Superior temporal gyrus (tissue), 1 donor: Measurements from ENCODE around the gene TXLNA.
"Not testable (repeated sequence)": the region's sequence is repeated elsewhere in the genome, so short reads cannot be mapped to it uniquely, and the experiment has no call there.

Experiments
- DNase-seq: peaks from one replicate; pipeline ENCODE4 v3.0.0-alpha.2; 2016; ENCODE audit errors: extremely low spot score

Gene TXLNA

DNA sequence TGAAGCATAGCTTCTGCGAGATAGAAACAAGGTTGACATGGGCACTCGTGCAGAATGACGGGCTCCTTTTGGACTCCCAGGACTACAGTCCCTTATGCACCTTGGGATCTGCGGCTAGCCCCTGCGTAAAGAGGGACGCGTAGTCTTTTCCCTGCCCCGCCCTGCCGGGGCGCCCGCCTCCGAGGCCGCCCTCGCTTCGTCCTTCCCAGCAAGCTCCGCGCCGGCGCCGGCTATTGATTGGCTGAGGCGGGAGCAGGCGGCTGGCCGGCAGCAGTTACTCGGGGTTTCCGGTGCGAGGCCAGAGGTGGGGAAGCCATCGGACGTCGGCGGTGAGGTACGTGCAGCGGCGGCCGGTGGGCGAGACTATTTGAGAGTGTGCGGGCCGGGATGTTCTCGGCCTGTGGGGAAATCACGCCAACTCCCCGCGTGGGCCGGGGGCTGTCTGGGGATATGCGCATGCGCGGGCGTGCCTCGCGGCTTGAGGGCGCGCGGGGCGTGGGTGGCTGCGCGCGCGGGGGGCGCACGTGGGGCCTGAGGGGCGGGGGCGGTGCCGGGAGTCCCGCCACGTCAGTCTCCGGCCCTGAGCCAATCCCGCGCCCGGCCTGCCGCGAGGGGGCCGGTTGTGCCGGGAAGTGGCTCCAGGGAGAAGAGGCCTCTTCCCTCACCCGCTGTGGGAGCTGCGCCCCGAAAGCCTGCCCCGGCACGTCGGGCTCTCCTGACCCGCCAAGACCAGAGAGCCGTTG is at the start of gene TXLNA:
TSS of gene TXLNA (plus strand) at position 233 of the 743 bp plus-strand sequence. CDS start 671 bp downstream, outside the sequence.
- DNase-seq, result peak; percentile 93

DNA sequence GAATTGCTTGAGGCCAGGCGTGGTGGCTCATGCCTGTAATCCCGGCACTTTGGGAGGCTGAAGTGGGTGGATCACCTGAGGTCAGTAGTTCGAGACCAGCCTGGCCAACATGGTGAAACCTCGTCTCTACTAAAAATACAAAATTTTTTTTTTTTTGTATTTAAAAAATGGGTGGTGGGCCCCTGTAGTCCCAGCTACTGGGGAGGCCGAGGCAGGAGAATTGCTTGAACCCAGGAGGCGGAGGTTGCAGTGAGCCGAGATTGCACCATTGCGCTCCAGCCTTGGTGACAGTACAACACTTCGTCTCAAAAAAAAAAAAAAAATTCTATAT is 45.6 kb upstream of the TXLNA start:
- not testable (repeated sequence) for DNase-seq

DNA sequence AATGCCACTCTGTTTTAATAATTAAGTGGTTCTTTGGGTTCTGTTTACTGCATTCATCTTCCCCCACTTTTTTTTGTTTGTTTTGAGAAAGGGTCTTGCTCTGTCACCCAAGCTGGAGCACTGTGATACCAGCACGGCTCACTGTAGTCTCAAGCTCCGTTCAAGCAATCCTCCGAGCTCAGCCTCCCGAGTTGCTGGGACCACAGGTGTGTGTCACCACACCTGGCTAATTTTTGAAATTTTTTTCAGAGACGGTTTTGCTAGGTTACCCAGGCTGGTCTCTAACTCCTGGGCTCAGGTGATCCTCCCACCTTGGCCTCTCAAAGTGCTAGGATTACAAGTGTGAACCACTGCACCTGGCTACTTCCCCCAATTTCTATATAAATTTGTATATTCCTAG is 42.4 kb upstream of the TXLNA start:
- no peak for DNase-seq

DNA sequence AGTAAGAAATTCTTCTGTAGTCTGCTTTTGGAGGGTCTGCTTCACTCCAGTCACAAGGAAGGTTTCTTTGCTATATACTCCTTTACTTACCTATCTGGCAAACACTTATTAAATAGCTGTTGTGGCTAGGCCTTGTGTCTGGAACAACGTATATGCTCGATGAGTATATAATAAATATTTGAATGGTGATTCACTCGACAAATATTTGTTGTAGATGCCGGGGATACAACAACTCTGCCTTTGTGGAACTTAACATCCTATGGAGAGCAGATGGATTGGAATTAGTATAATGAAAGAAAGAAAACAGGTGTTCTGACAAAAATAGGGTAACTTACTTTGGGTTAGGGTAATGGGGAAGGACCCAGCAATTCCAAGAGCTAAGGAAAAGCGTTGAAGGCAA is 40.5 kb upstream of the TXLNA start:
- no peak for DNase-seq

DNA sequence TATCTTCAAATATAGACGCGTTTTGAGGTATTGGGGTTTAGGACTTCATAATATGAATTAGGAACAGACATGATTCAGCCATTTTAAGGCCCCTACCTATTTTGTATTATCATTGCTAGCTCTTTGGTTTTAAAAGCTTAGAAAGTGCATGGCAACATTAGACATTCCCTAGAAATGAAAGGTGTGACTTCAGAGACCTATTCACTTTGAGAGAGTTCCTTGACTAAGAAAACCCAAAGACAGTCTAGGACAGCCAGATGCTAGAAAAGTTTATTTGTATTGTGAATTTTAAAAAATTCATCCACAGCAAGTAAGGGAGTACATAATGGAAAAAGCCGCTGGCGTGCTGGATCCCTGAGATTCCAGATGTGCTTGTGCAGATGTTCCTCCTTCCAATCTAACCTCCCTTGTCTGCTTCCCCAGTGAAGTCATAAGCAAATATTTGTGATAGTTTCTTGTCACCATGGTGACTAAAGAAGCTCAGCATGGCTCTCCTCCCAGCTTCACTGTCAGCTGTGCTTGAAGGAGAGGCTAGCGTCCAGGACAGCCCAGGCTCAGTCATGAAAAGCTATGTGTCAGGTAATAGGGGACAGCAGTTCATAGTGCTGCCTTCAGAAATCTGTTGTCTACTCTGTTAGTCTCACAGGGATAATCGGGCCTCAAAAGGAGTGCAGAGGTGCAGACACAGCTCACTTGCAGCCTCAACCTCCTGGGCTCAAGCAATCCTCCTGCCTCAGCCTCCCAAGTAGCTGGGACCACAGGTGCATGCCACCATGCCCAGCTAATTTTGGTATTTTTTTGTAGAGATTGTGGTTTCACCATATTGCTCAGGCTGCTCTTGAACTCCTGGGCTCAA is 36.8 kb upstream of the TXLNA start:
- no peak for DNase-seq

DNA sequence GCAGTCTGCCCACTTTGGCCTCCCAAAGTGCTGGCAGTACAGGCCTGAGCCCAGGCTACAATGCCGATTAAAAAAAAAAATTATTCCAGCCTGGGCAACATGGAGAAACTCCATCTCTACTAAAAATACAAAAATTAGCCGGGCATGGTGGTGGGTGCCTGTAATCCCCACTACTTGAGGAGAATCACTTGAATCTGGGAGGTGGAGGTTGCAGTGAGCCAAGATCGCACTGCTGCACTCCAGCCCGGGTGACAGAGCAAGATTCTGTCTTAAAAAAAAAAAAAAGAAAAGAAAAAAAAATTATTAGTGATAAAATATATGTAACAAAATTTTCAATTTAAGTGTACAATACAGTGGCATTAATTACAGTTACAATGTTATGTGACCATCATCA is 36.2 kb upstream of the TXLNA start:
- not testable (repeated sequence) for DNase-seq

DNA sequence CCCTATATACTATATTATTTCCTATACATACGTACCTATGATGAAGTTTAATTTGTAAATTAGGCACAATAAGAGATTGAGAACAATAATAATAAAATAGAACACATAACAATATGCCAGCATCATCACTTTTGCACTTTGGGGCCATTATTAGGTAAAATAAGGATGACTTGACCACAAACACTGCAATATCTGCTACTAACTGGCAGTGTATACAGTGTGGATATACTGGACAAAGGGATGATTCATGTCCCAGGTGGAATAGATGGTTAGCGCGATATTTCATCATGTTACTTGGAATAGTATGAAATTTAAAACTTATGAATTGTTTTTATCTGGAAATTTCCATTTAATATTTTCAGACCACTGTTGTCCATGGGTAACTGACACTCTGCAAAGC is 35.4 kb upstream of the TXLNA start:
- DNase-seq, result no peak

DNA sequence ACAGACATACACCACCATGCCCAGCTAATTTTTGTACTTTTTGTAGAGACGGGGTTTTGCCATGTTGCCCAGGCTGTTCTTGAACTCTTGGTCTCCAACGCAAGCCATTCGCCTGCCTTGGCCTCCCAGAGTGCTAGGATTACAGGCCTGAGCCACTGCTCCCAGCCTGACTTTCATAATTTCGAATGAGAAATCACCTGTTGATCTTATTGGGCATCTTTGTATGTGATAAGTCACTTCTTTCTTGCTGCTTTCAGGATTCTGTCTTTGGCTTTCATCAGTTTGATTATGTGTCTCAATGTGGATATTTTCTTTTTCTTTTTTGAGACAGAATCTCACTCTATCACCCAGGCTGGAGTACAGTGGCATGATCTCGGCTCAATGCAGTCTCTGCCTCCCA is 31.7 kb upstream of the TXLNA start:
- DNase-seq, result not testable (repeated sequence)

DNA sequence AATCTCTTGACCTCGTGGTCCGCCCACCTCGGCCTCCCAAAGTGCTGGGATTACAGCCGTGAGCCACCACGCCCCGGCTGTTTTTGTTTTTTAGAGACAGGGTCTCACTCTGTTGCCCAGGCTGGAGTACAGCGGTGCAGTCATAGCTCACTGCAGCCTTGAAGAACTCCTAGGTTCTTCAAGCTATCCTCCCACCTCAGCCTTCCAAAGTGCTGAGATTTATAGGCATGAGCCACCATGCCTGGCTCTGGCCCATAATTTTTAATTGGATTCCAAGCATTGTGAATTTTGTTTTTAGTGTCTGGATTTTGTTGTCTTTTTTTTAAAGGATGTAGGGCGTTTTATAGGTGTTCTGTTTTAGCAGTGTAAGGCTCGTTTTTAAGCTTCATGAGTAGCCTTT is 28.6 kb upstream of the TXLNA start:
- DNase-seq, result no peak

DNA sequence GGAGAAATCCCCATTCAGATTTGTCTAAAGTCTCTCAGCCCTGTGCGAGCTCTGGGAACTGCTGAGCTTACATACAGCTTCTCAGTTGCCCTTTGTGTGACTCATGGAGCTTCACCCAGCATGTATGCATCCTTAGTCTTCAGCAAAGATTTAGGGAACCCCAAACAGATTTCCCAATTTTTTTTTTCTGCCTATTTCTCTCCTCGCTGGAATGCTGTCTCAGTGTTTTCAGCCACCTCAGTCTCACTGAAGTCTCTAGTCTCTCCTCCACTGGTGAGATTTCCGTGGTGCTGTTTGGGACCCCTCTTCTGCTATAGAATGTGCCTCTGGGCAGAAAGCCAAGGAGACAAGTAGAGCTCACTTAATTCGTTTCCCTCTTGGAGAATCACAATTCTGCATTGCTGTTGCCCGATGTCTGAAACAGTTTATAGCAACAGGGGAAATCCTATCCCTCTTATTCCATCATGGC is 28.1 kb upstream of the TXLNA start:
- no peak for DNase-seq

DNA sequence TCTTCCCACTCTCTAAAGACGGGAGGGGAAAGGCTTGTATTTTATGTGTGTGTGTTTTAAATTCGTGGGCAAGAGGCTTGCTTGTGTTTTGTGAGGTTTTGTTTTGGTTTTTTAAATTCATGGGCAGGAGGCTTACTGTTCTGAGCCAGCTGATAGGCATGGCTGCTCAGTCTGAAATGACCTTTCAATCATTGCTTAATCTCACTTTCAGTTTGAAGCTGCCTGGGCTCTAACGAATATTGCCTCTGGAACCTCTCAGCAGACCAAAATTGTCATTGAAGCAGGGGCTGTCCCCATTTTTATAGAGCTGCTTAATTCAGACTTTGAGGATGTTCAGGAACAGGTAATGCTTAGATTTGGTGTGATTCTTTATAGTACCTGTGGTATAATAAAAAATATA is 20.3 kb upstream of the TXLNA start:
- no peak for DNase-seq

DNA sequence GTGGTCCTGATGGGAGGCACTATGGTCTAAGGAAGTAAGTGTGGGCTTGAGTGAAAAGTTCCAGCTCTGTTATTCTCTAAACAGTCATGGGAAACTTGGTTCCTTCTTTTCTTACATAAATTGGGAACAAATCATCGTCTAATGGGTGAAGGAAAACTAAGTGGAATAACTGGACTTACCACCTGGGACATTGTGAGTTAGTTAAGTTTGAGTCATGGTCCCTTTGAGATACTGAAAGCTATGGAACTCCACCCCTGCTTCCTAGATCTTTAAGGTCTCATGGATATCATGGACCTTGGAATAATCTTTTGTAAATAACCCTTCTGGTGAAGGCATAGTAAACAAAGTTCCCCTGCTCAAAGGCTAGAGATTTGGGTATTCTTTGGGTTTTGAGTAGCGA is 16.1 kb upstream of the TXLNA start:
- DNase-seq, result no peak

DNA sequence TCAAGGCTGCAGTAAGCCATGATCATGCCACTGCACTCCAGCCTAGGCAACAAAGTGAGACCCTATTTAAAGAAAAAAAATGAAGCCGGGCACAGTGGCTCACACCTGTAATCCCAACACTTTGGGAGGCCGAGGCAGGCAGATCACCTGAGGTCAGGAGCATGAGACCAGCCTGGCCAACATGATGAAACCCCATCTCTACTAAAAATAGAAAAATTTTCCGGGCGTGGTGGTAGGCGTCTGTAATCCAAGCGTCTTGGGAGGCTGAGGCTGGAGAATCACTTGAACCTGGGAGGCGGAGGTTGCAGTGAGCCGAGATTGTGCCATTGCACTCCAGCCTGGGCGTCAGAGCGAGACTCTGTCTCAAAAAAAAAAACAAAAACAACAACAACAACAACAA is 13.8 kb upstream of the TXLNA start:
- not testable (repeated sequence) for DNase-seq

DNA sequence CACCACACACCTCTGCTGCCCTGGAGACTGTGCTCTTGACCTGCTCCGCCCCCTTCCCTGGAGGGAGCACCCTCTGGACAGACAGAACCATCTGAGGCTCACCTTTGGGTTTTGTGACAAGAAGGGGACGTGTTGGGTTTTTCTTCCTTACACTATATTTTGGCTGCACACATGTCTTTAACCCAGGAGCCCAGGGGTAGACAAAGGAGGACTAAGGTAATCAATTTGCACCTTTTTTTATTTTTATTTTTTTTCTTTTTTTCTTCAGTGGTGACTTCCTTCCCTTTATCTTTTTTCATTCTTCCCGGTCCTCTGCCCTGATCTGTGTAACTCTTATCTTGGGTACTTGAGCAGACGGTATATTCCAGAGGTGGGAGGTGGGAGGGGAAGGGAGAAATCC is 8.5 kb upstream of the TXLNA start:
- no peak for DNase-seq

DNA sequence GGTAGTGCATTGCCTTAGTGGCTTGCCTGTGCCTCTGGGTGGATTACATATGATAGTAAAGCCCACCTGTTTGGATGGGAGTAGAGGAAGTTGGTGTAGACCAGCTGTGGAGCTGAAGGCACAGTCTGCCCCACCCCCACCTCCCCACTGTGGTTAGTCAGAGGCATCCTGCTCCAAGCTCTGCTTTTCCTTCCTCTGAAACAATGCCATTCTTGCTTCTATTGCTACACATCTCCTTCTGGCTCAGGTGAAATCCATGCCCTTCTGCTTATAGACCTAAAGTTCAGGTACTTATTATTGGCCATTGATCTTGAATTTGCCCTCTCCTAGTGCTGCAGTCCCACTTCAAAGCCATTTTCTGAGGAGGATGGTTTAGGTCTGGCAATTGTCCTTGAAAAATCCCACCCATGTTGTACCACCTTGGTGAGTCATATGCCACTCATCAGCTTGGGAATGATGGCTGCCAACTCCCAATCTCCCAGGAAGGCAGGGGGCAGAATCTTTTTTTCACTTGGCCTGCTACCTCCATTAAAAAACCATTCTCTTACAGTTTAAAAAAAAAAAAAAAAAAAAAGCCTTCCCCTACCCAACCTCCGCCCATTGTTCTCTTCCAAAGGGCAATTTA is 6.7 kb upstream of the TXLNA start:
- no peak for DNase-seq

DNA sequence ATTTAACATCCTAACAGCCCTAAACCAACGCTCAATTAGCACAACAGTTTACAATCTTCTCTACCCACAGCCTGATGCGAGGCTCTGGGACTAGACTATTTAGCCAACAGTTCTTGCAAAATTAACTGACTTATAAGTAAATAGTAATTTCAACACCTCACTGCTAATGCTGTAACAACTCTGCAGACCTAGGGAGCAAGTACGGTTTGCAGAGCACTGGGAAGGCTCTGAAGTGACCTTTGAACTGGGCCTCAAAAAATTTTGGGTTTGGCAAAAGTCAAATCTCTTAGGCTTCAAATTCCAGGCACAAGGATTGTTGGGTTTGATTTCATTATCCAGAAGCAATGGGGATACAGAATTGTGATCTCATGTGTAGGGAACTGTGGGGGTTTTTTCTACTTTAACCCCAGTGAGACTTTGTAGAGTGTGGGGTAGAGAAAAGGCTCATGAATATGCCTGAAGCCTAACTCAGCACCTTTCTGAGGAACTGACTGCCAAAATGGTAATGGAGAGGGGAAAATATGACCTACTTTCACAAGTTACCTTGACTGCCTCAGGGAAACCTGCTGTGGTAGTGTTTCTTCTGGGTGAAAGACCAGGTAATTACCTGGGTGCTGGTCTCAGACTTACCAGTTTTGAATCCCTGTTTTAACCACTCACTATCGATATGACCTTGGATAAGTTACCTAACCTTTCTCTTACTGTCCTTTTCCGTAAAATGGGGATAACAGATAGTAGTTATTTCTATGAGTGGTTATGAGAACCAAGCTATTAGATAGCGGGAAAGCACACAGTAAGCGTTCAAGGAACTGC is 889 bp upstream of the TXLNA start:
- no peak for DNase-seq

DNA sequence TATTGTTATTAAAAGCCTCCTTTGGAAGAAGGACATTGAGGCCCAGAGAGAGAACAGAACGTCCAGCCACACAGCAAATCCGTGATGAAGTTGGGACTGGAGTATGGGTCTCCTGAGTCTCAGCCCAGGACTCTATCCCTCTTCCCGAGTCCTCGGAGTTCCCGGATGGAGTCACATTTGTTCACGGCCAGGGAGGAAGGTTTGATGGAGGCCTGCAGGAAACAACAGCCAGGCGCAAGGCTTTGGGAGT is 357 bp upstream of the TXLNA start:
- DNase-seq, result no peak

DNA sequence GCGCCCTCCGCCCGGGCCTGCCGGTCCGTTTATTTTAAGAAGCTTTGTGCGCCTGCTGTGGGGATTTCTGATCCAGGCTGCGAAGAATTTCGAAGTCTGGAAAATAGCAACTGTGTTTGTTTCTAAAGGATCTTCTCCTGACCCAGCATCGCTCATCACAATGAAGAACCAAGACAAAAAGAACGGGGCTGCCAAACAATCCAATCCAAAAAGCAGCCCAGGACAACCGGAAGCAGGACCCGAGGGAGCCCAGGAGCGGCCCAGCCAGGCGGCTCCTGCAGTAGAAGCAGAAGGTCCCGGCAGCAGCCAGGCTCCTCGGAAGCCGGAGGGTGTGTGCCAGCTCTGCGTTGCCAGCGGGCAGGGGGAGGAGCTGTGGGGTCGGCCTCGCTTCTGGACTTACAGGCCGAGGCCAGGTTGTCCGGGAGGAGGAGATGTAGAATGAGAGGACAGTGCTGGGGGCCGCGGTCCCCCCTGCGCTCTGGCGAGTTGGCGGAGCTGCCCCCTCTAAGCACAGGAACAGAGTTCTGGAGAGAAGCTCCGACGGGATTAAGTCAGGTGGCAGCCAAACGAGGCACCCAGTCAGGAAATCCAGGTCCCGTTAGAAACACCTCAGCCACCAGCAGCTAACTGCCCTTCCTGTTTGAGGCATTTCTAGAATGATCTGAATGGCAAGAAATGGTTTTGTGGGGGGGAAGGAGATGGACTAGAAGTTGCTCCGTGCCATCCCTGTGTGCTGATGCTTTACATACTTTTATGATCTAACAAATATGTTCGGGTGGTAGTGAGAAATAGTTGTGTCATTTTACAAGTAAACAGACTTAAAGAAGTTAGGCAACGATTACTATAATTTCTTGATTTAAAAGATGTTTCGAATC is 948 bp downstream of the TXLNA start:
- no peak for DNase-seq

DNA sequence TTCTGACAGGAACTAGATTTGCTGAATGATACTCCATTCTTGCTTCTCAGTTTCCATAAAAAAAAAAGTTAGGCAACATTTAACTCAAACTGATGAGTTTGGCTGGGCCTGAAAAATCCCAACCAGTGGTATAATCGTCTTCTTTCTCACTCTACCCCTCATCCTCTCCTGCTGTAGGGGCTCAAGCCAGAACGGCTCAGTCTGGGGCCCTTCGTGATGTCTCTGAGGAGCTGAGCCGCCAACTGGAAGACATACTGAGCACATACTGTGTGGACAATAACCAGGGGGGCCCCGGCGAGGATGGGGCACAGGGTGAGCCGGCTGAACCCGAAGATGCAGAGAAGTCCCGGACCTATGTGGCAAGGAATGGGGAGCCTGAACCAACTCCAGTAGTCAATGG is 1.6 kb downstream of the TXLNA start:
- DNase-seq, result no peak

DNA sequence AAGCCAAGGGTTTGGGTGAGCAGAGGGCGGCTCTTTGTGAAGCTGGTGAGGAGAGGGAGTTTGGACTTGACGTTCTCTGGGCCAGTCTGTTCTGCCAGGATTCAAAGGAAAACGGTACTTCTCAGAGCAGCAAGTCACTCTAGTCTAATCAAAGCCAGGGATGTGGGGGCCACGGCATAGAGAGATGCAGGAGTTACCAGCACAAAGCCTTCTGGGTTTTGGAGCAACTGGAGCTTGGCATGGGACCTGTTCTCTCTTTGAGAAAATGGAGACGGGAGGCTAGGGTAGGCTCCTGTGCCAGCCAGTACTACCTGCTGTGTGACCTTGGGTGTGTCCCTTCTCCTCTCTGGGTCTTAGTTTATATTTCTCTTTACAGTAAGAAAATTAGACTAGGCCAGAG is 2.1 kb downstream of the TXLNA start:
- no peak for DNase-seq

DNA sequence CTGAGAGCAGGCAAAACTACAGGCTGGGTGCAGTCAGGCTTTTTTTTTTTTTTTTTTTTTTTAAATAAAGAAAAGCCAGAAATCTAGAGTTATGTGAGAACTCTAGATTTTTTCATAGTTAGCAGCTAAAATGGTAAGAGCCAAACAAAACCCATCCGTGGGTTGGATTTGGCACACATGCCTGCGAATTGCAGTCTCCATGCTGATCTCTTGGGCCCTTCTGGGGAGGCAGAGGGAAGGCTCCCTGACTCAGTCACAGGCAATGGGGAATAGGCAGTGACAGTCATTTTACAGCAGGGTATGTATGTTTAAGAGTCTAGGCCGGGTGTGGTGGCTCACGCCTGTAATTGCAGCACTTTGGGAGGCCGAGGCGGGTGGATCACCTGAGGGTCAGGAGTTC is 2.6 kb downstream of the TXLNA start:
- DNase-seq, result no peak
